ENCODE results near the gene PELI3.

PELI3 gene

DNA sequence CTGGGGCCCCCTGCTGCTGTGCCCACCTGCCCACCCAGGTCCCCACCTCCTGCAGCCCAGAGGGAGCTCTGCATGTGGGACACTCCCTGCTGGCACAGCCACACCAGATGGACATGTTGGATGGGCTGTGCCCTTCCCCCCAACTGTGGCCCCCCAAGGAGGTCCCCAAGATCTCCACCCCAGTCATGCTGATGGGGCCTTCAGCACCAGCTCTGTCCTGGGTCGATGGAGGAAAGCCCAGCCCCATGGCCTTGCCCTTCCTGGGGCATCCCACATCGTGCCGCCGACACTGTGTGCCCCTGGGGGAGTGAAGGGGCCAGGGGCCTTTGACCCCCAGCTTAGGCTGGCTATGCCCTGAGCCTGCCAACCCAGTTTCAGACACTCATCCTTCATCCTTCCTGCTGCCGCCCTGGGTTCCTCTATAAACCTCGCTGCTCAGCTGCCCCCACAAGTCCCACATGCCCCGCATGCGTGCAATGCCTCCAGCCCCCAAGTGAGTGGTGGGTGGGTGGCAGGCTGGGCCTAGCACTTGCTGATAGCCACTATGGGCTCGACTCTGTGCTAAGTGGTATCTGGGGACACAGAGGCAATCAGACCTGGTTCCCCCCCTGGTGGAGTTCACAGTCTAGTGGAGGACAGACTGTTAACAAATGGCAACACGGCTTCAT lies 9.6 kb downstream of the PELI3 start:
- no peak for DNase-seq

DNA sequence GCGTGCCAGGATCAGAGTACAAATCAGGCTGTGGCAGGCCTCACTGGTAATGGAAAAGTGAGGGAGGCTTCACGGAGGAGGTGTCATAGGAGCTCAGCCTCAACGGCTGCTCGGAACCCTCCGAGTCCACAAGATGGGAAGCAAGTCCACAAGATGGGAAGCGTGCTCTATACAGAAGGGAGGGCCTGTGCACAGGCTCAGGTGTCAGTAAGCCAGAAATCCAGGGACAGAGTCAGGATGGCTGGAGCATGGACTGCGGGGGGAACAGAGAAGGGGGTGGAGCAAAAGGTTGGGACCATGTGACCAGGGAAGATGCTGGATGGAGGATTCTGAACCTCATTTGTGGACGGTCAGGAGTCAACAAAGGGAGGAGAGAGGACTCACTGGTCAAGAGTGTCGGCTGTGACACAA lies 10.1 kb downstream of the PELI3 start:
- no peak for DNase-seq

DNA sequence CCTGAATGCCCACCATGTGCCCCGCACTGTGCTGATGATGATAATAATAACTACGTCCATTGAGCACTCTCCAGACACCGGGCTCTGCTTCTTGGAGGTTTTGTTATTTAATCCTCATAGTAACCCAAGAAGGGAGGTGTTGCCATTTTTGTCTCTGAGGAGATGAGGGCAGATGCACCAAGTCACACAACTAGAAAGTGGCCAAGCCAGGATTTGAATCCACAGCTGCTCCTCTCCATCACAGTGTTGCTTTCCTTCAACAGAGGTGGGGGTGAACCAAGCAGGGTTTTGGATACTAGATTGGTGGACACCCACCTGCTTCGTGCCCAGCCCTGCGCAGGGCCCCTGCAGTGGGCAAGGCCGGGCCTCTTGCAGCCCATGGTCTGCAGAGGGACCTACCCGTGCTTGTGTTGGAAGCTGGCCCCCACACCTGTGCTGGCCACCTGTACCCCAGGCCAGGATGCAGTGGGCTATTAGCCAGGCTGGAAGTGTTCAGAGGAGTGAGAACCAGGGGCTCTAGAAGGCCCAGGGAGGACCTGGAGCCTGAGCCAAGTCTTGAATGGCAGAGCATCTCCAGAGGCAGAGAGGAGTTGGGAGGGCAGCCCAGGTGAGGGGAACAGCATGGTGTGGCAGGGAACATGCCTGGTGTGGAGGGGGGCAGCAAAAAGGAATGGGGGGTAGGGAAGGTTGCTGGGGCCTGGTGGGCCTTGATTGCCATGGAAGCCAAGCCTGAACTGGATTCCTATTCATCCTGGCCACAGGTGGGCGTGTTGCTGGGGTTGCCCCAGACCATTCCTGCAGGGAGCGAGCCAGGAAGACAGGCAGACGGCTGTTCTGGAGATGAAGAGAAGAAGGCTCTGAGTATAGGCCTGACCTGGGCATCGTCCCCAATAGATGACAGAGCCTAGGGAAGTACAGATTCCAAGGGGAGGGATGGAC lies 10.8 kb downstream of the PELI3 start:
- DNase-seq = no peak

DNA sequence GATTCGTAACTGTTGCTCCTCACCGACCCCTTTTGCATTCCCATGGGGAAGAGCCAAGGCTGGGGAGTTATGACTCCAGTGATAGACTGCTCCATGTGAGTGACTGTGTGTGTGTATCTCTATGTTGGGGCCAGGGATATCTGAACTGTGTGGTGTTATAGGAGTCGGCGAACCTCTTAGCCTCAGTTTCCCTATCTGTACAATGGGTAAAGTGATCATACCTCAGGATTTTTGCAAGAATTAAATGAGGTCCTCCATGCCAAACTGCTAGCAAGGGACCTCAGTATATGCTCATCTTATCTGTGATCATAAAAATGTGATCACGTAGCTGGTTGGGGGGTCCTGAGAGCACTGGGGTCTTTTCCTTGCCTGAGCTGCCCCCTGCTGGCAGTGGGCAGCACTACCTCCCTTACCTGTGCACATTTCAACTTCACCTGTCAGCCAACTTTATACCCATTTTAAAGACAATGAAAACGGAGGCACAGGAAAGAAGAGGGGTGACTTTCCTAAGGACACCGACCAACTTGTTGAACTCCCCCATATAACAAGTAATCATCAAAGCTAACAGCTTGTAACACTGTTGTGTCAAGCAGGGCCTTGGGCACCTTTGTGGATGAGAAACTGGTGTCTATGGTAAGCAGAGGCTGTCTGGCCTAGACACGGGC lies 12.2 kb downstream of the PELI3 start:
- DNase-seq = no peak

DNA sequence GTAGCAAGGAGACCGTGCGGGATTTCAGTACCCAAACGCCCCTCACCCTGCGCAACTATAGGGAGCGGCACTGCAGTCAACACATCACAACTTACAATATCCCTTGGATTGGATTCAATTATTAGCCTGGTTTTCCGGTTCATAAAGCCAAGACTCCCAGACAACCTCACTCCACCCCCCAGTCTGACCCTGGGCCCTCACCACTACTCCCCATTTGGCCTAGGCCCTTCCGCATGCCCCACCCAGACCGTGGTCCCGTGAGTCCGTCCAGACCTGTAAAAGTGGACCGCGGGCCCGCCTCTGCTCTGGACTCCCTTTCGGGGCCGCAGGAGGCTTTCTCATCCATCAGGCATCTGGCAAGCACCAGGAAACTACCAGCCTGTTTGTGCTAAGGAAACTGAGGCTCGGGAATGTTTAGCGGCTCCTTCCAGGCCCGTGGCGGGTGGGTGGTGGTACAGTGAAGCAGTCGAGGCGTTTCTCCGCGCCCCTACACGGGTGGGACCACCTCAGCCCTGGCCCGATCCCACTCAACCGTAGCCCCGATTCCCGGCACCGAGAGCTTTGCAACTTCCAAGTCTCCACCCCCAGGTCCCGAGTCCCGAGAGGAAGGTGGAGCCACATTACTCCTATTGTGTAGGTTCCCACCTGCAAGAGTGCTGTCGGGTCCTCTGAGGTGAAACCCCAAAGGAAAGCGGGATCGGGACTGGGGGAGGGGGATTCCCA lies 12.8 kb downstream of the PELI3 start:
- peak; percentile 39 to 62 for DNase-seq

DNA sequence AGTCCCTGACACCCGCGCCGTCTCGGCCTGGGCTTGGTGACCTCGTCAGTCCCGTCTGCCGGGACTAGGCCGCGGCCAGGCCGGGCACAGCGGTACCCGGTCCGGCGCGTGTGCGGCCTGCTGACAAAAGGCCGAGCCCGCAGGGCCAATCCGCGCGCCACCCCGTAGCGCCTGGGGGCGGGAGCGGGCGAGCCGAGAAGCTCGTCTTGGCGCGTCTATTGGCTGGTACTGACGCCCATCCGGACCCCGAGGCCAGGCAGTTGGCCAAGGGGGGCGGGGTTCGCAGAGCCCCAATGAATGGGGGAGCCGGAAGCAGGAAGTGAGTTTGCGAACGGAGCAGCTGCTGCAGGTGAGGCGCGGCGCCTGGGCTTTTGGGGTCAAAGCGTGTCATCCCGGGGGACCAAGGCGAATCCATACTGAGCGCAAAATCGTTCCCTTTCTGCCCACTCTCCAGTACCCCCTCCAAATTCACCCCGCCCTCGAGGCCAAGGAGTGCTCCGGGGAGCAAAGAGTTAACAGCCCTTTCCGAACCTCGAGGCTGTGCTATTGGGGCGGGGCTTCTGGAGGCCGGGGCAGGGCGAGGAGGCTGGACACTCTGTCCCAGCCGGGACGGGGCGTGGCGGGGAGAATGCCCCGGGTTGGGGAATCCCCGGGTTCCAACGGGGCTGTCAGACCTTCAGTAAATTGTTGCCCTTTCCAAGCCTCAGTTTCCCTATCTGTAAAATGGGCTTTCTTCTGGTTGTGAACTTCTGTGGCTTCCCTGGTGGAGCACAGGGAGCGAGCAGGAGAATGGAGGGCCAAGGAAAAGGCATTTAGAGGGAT lies 13.6 kb downstream of the PELI3 start, which contains the start of gene DPP3:
TSS of gene DPP3 (plus strand) at position 318 of the 822 bp plus-strand sequence. CDS start 1,767 bp downstream, outside the sequence.
- DNase-seq = peak; percentile 97 to 99

DNA sequence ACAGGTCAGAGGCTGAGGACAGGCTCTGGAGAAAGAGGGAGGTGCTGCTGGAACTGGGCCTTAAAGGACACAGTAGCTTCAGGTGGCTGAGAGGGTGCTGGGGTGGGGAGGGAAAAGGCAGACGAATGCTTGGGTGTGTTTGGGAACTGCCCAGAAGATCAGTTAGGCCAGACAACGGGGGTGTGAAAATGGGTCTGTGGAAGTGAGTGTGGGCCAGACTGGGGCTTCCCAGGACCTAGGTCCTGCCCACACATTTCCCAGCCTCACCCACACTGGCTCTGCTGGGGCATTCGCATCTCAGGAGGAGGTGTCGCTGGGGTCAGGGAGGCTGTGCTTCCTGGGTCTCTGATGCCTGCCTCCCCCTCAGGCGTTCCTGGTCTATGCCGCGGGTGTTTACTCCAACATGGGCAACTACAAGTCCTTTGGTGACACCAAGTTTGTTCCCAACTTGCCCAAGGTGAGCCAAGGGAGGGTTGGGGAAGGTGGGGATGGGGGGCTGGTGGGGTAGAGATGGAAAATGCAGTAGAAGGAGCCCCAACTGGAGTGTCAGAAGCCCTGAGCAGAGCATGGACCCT lies 18.2 kb downstream of the PELI3 start:
- DNase-seq = no peak

DNA sequence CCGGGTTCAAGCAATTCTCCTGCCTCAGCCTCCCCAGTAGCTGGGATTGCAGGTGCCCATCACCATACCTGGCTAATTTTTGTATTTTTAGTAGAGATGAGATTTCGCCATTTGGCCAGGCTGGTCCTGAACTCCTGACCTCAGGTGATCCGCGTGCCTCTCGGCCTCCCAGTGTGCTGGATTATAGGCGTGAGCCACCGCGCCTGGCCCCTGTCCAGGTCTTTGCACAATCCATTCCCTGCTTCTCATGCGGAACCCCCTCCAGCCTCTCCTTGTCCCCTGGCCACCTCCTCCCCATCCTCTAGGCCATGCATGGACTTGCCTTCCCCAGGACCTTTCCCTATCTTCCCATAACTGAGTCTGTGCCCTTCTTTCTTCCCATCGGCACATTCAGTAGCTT lies 22.3 kb downstream of the PELI3 start:
- no peak for DNase-seq

DNA sequence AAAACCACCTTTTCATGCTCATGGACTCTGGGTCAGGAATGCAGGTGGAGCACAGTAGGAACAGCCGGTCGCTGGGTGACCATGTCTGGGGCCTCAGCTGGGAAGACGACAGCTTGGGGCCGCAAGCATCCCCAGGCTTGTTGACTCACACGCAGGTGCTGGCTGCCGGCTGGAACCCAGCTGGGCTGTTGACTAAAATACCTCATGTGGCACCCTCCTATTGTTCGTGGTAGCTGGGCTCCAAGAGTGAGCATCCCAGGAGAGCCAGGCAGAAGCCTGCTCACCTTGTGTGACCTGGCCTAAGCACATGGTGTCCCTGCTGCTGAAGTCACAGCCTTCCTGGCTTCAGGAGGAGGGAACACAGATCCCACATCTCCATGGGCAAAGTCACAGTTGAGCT lies 22.9 kb downstream of the PELI3 start:
- DNase-seq = no peak

DNA sequence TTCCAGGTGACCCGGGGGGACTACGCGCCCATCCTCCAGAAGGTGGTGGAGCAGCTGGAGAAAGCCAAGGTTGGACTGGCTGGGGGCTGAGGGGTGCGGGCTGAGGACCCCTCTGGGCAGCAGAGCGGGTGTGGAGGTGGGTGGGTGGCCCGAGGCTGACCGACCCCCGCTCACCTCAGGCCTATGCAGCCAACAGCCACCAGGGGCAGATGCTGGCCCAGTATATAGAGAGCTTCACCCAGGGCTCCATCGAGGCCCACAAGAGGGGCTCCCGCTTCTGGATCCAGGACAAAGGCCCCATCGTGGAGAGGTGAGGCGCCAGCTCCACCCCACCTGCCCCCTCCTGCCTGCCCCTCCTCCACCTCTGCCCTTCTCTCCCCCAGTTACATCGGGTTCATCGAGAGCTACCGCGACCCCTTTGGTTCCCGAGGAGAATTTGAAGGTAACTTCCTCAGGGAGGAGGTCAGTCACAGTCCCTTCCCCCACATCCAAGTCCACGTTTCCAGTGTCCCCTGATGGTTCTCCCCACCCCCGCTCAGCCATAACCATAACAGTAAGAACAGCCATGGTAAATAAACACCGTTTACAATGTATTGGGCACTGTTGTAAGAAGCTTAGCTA lies 24.7 kb downstream of the PELI3 start:
- DNase-seq = no peak

DNA sequence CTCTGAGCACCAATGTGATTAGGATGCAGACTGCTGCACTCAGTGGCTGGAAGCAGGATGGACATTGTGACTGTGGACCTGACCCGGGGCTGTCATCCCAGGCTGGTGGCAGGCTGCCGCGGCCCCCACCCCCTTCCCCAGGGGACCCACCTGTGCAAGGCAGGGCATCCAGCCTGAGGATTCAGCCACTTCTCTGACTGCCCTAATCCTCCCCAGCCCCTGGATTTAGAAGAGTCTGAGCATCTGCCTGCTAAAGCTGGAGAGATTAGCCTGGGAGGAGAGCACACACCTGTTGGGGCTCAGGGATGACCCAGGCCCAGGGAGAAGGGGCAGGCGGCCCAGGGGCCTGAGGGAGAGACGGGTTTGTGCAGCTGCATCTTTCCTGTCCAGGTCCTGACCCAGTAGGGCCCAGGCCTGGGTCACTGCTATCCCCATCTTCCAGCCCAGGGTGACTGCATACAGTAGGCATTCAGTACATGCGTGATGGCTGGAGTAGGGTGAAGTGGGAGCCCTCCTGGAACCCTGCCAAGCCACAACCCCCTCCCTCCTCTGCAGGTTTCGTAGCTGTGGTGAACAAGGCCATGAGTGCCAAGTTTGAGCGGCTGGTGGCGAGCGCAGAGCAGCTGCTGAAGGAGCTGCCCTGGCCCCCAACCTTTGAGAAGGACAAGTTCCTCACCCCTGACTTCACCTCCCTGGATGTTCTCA lies 25.6 kb downstream of the PELI3 start:
- DNase-seq = no peak

DNA sequence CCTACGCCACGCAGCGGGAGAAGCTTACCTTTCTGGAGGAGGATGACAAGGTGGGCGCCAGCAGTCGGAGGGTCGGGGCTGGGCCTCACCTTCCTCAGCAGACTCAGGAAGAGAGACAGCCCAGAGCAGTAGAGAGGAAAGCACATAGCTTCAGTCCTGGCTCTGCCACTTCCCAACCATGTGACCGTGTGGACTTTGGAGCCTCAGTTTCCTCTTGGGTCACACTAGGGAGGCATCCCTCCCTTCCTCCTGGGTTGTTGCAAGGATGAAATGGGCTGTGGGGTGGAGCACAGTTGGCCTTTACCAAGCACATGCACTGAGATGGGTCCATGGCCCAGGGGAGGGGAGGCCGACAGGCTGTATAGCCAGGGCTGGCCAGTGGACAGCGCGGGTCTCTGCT lies 26.4 kb downstream of the PELI3 start:
- no peak for DNase-seq

DNA sequence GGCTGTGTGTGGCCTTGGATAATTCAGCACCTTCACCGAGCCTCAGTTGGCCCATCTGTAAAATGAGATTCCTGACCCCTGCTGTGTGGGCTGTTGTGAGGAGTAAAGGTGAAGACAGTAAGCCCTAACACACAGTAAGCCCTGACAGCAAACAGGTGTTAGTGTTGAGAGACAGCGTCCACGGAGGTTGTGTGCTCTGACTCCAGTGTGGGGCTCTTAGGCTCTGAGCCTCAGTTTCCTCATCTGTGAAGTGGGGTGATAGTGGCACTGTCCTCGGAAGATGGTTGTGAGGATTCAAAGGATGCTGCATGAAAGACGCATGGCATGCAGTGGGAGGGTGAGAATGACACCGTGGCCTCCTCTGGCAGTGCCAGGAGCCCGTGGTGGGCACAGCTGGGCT lies 27.8 kb downstream of the PELI3 start:
- DNase-seq = no peak

DNA sequence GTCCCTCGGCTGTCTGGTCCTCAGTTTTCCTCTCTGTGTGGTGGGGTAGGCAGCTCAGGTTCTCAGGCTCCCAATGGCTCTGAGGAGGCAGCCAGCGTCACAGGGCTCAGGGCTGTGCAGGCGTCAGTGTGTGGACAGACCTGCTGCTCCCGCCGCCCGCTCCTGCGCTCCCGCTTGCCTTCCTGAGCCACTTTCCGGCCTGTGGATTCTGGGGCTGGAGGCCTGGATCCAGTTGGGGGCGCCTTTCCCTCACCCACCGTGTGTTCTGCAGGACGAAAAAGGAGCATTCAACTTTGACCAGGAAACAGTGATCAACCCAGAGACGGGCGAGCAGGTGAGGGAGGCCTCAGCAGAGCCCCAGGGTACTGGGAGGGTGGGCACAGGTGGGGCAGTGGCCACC lies 28.2 kb downstream of the PELI3 start:
- DNase-seq = no peak

DNA sequence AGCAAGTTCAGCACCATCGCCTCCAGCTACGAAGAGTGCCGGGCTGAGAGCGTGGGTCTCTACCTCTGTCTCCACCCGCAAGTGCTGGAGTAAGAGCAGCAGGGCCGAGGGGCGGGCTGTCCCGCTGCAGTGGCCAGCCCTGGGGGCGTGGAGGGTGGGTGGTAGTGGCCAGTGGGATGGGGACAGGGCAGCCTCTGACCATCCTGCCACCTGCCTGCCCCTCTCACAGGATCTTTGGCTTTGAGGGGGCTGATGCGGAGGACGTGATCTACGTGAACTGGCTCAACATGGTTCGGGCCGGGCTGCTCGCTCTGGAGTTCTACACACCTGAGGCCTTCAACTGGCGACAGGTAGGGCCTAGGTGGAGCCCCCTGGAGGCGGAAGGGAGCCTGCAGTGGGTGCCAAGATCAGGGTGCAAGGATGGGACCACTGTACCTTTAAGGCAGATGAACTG lies 28.7 kb downstream of the PELI3 start:
- DNase-seq = no peak

DNA sequence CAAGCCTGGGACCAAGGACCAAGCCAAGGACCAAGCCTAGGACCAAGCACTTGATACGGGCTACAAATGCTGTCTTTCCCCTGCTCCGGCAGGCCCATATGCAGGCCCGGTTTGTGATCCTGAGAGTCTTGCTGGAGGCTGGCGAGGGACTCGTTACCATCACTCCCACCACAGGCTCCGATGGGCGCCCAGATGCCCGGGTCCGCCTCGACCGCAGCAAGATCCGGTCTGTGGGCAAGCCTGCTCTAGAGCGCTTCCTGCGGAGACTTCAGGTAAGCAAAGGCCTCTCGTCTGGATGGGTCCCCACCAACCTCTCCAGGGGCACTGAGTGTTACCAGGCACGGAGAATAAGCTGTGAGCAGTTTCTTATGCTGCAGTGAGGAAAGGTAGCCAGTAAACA lies 30.5 kb downstream of the PELI3 start:
- no peak for DNase-seq

DNA sequence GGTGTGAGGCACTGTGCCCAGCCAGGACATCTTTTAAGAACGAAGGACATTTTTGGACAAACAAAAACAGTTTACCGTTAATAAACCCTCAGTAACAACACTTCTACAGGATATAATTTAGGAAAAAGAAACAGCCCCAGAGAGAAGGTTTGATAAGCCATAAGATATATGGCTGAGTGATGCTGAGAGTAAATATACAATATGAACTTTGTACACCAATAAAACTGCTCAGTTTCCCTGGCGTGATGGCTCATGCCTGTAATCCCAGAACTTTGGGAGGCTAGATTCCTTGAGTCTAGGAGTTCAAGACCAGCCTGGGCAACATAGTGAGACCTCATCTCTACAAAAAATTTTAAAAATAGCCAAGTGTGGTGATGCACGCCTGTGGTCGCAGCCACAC lies 31.8 kb downstream of the PELI3 start:
- no peak for DNase-seq

DNA sequence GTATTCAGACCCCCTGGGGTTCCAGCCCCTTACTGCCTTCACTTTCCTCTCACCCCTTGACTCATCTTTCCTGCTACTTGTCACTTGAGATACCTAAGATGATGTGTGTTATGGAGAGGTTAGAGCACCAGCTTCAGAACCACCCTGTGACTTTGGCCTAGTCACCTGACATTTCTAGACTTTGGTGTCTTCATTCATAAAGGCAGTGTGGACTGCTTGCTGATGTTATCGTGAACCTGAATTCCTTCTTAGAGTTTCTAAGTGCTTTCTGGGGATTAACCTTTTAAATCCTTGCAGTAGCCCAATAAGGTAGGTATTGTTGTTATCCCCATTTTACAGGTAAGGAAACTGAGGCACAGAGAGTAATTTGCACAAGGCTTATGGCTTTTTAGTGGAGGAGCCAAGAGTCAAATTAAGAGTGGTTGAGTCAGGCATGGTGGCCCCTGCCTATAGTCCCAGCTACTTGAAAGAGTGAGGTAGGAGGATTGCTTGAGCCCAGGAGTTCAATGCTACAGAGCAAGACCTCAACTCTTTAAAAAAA lies 38.6 kb downstream of the PELI3 start:
- DNase-seq = no peak

DNA sequence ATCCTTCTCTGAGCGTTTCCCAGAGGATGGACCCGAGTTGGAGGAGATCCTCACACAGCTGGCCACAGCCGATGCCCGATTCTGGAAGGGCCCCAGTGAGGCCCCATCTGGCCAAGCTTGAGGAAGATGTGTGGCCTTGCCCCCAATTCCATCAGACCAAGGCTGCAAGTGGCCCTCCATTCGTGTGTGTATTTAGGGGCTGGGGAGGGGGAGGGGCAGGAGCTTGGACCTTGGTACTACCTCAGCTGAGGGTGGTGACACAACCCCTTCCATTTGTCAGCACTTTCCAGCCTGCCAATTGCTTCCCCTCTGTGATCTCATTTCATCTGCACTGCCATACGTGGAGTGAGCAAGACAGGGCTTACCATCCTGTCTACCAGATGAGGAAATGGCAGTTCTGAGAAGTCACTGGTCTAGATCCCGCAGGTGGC lies 42.4 kb downstream of the PELI3 start:
- DNase-seq = no peak
